ENCODE results near the gene KDM2A. TPM values are rescaled to one million over a fixed set of nuclear protein-coding genes. Genes with fewer than 3 reads are reported as not detected.

Gene KDM2A
- total RNA-seq, 1 experiment from 2014 or later = 50.4 TPM

- H3K36me3 ChIP-seq (ENCODE audit: control insufficient read depth in 1 of 2, insufficient read depth in 2 of 2, low read length in 2 of 2) = peaks cover 48 to 70% of the 10 kb centered on the region in 2 experiments
- no peak overlapping the region for H3K4me3 ChIP-seq (replicated peaks in 1 of 2; ENCODE audit: low read depth in 1 of 2, low read length in 2 of 2)
- H3K4me1 ChIP-seq (ENCODE audit: control insufficient read depth in 1 of 2, insufficient read depth in 2 of 2, low read length in 2 of 2) = peaks cover 29 to 39% of the 10 kb centered on the region in 2 experiments
- intact Hi-C loops (cut with micrococcal nuclease) = loop anchor here (10.0 kb wide), 1 partner anchor 190 kb away; the partner anchor contains the start of gene RHOD
- peaks cover 80% of the 10 kb centered on the region for H3K79me2 ChIP-seq (ENCODE audit: insufficient read depth, low read length)
- no peaks in the 10 kb centered on the region for H3K9me3 ChIP-seq (ENCODE audit: control insufficient read depth in 1 of 2, insufficient read depth in 1 of 2, low read depth in 1 of 2, low read length in 2 of 2)
- no peaks in the 10 kb centered on the region for H3K9me2 ChIP-seq (ENCODE audit: insufficient read depth)
- RAD21 ChIA-PET (ENCODE audit: low non-redundant PET in 1 of 2, low total read pairs in 2 of 2, uncharacterized antibody in 2 of 2, unreplicated experiment in 2 of 2) = no interaction called here
- no peak overlapping the region for H3K27ac ChIP-seq (ENCODE audit: low read depth, low read length)
- H3K4me2 ChIP-seq (ENCODE audit: low read length) = no peak overlapping the region
- no peaks in the 10 kb centered on the region for H4K20me1 ChIP-seq (ENCODE audit: insufficient read depth)
- POLR2A ChIA-PET = no interaction called here
- TF ChIP-seq REST (IDR thresholded peaks at IDR 0.05; ENCODE audit: low read depth) (no peak), CTCF (IDR thresholded peaks at IDR 0.05 in 2 of 3, conservative IDR thresholded peaks at IDR 0.05 in 1 of 3; ENCODE audit: borderline replicate concordance in 1 of 3, insufficient read depth in 1 of 3, low read depth in 2 of 3, low read length in 2 of 3) (no peak), ZBTB33 (IDR thresholded peaks at IDR 0.05; ENCODE audit: extremely low read depth, insufficient replicate concordance, low read length) (no peak), ZFX (IDR thresholded peaks at IDR 0.05) (no peak), RAD21 (IDR thresholded peaks at IDR 0.05; ENCODE audit: low read depth) (no peak), ZNF274 (IDR thresholded peaks at IDR 0.05; ENCODE audit: low read depth, low read length) (no peak), EGR1 (IDR thresholded peaks at IDR 0.05; ENCODE audit: low read depth) (no peak), SP1 (IDR thresholded peaks at IDR 0.05; ENCODE audit: low read depth) (no peak), CBX3 (IDR thresholded peaks at IDR 0.05; ENCODE audit: low read depth) (no peak), CEBPB (IDR thresholded peaks at IDR 0.05; ENCODE audit: low read depth) (no peak), JUND (IDR thresholded peaks at IDR 0.05) (no peak), ELF1 (IDR thresholded peaks at IDR 0.05; ENCODE audit: borderline replicate concordance, low read depth) (no peak), SRF (IDR thresholded peaks at IDR 0.05; ENCODE audit: low read depth) (no peak)
- TF ChIP-seq, protein P1, sequence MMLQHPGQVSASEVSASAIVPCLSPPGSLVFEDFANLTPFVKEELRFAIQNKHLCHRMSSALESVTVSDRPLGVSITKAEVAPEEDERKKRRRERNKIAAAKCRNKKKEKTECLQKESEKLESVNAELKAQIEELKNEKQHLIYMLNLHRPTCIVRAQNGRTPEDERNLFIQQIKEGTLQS (IDR thresholded peaks at IDR 0.05) = no peak
- no peak overlapping the region for H2AFZ ChIP-seq (ENCODE audit: low read depth, low read length, poor library complexity, severe bottlenecking)
- no peak for ATAC-seq
- CTCF ChIA-PET = no interaction called here
- DNase-seq (ENCODE audit: low read depth, low spot score) = no peak
- H3K27me3 ChIP-seq (ENCODE audit: insufficient read depth, low read length) = no peaks in the 10 kb centered on the region
- H3K9ac ChIP-seq (ENCODE audit: low read length) = no peak overlapping the region
- no TSS peak for BruUV-seq (replicated peaks)
Measured at GRCh38 chr11:67245046-67245445, 126.0 kb downstream of the KDM2A start.

All from HCT116 (cell line).